HFF-Myc (cell line): ENCODE measurements around the gene SLC25A1.

Source experiments
- DNase-seq: peaks from one replicate; pipeline ENCODE4 v3.0.0-alpha.2; 2011; ENCODE audit warnings: low read depth; ENCODE audit errors: extremely low read depth
- H3K4me3 ChIP-seq: replicated peaks from 2 replicates; pipeline ENCODE4 v1.5.1; 2011; ENCODE audit warnings: low read depth, mild to moderate bottlenecking, control low read depth, low read length
- TF ChIP-seq, protein P1 (sequence below): IDR thresholded peaks from 2 replicates; pipeline ENCODE4 v1.5.1; 2012; ENCODE audit warnings: mild to moderate bottlenecking, low read depth, low read length, control low read depth; ENCODE audit errors: missing control alignments

The SLC25A1 gene

DNA sequence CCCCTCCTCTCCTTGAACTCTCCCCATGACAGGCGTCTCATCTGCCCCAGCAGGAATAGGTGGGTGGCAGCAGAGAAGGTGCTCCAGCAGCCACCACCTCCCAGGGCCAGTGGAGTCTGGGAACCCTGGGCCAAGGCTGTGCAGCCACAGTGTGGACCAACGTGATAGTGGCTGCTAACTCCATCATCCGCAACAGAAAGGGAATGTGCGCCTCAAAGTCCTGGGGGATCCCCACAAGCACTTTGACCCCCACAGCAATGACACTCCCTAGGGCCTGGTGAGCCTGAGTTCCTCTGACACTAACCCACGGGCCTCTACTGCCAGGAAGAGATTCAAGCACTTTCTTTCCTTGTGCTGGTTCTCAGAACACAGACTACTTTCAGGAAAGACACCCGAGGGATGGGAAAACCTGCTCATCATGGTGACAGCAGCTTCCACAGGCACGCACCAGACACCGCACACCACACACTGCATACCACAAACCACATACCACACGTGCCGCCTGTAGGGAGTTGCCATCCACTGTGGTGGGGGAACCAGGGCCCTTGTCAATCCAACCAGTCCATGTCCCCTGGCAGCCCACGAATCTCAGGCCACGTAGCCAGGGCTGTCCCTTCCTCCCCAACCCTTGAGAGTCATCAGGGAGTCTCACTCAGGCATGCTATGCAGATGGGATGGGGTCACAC is 3.4 kb upstream of the SLC25A1 start:
- H3K4me3 ChIP-seq, result no peak overlapping the region
- TF ChIP-seq, protein P1, sequence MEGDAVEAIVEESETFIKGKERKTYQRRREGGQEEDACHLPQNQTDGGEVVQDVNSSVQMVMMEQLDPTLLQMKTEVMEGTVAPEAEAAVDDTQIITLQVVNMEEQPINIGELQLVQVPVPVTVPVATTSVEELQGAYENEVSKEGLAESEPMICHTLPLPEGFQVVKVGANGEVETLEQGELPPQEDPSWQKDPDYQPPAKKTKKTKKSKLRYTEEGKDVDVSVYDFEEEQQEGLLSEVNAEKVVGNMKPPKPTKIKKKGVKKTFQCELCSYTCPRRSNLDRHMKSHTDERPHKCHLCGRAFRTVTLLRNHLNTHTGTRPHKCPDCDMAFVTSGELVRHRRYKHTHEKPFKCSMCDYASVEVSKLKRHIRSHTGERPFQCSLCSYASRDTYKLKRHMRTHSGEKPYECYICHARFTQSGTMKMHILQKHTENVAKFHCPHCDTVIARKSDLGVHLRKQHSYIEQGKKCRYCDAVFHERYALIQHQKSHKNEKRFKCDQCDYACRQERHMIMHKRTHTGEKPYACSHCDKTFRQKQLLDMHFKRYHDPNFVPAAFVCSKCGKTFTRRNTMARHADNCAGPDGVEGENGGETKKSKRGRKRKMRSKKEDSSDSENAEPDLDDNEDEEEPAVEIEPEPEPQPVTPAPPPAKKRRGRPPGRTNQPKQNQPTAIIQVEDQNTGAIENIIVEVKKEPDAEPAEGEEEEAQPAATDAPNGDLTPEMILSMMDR, result no peak
- DNase-seq, result no peak

DNA sequence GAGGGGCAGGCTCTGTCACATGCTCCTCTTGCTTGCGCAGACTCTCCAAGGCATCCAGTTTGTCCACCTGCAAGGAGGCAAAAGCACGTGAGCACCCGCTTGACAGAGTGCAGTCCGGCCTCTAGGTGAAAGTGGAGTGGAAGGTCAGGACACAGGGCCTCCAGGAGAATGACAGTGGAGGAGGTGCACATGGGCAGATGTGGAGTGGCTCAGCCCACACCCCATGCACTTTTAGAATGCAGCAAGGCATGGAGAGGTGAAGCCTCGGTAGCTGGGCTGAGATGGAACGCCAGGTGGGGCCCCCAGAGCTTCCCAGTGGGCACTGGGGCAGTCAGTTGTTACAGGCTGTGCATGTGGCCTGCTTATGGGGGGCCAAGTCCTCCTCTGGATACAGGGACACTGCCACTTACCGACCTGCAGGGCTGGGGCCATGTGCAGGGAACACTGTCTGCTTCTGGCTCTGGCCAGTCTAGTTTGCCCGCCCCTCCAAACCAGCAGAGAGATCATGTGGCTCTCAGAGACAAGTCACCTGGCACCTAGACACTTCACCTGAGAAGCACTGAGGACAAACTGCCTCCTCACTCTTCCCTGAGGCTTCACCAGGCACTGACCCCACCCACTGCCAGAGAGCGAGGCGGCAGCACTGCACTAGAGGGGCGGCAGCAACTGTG is 2.3 kb upstream of the SLC25A1 start:
- TF ChIP-seq, protein P1, result no peak

DNA sequence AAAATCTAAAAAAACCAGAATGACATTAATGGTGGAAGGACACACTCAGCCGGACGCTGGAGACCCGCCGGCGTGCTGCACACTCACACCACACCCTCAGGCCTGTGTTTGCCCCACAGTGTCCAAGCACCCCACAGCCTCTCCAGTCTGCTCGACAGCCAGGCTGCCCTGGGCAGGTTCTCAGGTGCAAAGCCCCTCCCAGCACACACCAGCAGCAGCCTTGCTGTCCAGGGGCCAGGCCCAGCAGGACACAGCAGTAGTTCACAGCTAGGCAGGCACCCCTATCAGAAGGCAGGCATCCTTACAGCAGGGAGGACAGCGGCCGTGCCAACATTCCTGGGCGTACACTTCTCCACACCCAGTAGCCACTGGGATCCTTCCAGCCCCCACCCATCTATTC is 1.7 kb upstream of the SLC25A1 start:
- no peak overlapping the region for H3K4me3 ChIP-seq

More for the DNA sequence above, 2.3 kb upstream of the SLC25A1 start:
- no peak overlapping the region for H3K4me3 ChIP-seq
- DNase-seq, result no peak

DNA sequence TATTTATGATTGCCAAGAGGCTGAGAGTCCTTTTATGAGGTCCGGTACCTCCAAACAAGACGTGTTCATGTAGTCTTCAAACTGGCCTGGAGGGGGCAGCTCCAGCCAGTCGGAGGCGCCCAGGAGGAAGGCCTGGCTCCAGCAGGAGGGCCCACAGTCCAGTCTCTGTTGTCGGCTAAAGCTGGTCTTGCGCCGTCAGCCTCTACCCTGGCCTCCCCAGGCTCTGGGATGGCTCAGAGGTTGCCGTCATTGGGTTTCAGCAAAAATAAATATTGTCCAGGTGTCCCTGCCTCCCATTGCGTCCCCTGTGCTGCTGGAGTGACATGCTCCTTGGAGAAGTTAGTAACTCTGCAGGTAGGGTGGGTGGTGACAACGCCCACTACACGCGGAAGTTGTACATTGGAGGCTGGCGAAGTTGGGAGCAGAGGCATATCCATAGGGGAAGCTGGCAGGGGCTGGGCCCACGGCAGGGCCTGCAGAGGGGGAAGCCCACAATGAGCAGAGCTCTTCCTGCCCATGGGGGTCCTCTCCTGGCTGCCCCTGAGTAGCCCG is 1.0 kb upstream of the SLC25A1 start:
- H3K4me3 ChIP-seq, result peak overlapping the region; percentile 71
- TF ChIP-seq, protein P1, result peak; percentile 73
- DNase-seq, result no peak

More for the DNA sequence above, 1.7 kb upstream of the SLC25A1 start:
- DNase-seq, result no peak
- TF ChIP-seq, protein P1, result no peak

GRCh38 chr22:19178065-19178656 is 375 bp downstream of the SLC25A1 start:
- TF ChIP-seq, protein P1, result no peak
- DNase-seq, result no peak
- peak overlapping the region; percentile 71 for H3K4me3 ChIP-seq

- TF ChIP-seq, protein P1, result no peak
- H3K4me3 ChIP-seq, result peak overlapping the region; percentile 71
- DNase-seq, result no peak
Observed at GRCh38 chr22:19177164-19178064, 1.1 kb downstream of the SLC25A1 start.
